GM13977 (cell line): Measurements from ENCODE around the gene BRMS1L.

Experiments
- DNase-seq: peaks from one replicate; pipeline ENCODE4 v3.0.0; 2012; ENCODE audit warnings: low spot score
- in situ Hi-C: fragments of 300-500 bp; cut with MboI; formaldehyde crosslinking; loops from one replicate; pipeline ENCODE4 v1.12.0; 2022; ENCODE audit warnings: low sequenced_read_pairs, low pct_unique_long_range_greater_than_20kb, mixed read lengths, inconsistent platforms; ENCODE audit not compliant: unreplicated experiment
- TF ChIP-seq, protein P1 (sequence below): IDR thresholded peaks from 2 replicates; pipeline ENCODE4 v1.5.1; 2012; ENCODE audit warnings: mild to moderate bottlenecking, control low read depth; ENCODE audit not compliant: insufficient read depth; ENCODE audit errors: extremely low read depth, missing control alignments

BRMS1L gene

DNA sequence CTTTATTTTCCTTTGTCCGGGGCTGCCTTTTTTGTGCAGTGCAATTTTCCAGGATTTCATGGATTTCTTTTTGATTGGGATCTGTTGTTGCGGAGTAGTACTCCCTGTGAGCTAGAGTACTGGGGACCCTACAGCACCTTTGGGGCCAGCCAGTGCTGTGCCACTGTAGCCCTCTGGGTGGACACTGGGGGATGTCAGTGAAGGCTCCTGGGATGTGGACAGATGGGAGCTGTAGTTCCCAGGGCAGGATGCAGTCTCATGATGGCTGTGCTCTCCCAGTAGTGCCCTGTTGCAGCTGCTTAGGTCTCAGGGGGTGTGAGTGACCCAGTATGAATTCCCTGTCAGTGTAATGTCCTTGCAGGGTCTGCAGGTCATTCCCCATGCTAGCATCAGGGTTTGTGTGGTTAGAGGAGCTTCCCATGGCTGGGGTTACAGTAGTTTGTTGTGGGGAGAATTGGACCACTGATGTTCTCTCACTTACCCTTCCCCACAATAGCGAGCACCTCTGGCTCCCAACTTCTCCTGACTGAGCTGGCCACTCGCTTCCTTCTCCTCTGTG lies 72.2 kb downstream of the BRMS1L start:
- no peak for DNase-seq
- in situ Hi-C loops = no loop called here
- TF ChIP-seq, protein P1, sequence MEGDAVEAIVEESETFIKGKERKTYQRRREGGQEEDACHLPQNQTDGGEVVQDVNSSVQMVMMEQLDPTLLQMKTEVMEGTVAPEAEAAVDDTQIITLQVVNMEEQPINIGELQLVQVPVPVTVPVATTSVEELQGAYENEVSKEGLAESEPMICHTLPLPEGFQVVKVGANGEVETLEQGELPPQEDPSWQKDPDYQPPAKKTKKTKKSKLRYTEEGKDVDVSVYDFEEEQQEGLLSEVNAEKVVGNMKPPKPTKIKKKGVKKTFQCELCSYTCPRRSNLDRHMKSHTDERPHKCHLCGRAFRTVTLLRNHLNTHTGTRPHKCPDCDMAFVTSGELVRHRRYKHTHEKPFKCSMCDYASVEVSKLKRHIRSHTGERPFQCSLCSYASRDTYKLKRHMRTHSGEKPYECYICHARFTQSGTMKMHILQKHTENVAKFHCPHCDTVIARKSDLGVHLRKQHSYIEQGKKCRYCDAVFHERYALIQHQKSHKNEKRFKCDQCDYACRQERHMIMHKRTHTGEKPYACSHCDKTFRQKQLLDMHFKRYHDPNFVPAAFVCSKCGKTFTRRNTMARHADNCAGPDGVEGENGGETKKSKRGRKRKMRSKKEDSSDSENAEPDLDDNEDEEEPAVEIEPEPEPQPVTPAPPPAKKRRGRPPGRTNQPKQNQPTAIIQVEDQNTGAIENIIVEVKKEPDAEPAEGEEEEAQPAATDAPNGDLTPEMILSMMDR = no peak

DNA sequence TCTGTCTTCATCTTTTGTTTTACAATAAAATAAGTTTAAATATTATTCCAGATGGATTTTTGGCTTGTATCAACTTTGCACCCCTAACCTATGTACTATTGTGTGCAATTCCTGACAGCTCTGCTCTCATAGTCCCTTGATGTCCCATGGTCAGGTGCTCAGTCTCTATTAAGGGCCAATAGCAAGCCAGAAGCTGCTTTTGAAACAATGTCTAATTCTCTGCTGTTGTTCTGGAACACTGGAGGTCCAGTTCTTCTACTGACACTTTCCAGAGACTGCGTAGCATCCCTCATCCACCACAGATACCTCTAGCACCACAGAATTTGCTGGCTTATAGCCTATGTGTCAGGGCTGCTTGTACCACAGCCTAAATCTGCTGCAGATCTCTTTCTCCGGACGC lies 74.6 kb downstream of the BRMS1L start:
- TF ChIP-seq, protein P1 = no peak
- DNase-seq = no peak
- in situ Hi-C loops = no loop called here

DNA sequence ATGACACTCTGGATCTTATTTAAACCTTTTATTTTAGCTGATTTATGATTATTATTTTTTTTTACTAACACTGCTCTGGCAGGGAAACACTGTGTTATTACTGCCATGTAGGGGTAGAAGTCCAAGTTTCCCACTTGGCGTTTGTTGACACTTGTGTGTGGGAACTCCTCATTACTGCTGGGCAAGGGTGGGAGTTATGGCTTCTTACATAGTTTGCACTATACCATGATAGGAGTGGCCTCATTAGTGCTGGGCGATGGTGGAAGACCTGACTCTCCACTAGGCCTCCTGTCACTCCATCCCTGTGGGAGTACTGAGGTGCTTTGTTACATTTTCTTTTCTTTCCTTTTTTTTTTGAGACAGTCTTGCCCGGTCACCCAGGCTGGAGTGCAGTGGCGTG lies 83.5 kb downstream of the BRMS1L start:
- TF ChIP-seq, protein P1 = no peak
- in situ Hi-C loops = no loop called here
- DNase-seq = no peak

DNA sequence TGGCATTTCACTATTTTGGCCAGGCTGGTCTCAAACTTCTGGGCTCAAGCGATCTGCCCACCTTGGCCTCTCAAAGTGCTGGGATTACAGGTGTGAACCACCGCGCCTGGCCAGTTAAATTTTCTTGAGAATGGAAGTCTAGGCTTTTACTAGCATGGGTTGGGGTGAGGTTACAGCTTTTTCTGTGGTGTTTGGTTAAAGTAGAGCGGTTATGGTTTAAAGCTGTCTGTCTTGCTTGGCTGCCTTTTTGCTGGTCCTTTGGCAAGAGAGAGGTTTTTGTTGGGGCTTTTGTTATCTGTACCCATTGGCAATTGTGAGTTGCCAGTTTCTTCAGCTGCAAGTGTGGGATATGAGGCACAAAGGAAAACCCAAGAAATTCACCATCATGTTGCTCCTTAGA lies 84.1 kb downstream of the BRMS1L start:
- TF ChIP-seq, protein P1 = no peak
- no peak for DNase-seq
- in situ Hi-C loops = no loop called here

DNA sequence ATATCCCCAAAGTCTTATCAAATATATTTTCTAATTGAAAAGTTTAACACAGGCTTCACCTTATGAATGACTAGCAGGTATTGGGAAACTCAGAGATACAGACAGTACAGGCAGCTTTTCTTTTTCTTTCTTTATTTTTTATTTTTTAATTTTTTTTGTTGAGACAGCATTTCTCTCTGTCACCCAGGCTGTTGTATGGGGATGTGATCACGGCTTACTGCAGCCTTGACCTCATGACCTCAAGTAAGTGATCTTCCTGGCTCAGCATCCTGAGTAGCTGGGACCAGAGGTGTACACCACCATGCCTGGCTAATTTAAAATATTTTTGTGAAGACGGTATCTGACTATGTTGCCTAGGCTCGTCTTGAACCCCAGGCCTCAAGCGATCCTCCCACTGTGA lies 85.0 kb downstream of the BRMS1L start:
- in situ Hi-C loops = no loop called here
- TF ChIP-seq, protein P1 = no peak
- DNase-seq = no peak

DNA sequence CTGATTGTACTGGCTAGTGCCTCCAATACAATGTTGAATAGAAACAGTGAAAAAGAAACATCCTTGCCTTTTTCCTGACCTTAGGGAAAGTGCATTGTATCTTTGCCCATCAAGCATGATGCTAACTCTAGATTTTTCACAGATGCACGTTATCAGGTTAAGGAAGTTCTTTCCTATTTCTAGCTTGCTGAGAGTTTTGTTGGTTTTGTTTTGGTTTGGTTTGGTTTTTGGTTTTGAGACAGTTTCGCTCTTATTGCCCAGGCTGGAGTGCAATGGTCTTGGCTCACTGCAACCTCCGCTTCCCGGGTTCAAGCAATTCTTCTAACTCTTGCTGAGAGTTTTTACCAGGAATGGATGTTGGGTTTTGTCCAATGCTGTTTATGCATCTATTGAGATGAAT lies 89.0 kb downstream of the BRMS1L start:
- in situ Hi-C loops = no loop called here
- DNase-seq = no peak
- TF ChIP-seq, protein P1 = no peak

DNA sequence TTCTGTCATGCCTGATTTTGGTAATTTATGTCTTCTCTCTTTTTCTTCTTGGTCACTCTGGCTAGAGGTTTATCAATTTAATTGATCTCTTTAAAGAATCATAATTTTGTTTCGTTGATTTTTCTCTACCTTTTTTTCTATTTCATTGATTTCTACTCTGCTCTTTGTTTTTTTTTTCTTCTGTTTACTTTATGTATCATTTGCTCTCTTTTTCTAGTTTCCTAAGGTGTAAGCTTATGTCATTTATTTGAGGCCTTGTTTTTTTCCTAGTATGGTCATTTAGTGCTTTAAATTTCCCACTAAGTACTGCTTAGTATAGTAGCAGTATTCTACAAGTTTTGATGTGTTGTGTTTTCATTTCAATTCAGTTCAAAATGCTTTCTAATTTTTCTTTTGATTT lies 89.6 kb downstream of the BRMS1L start:
- in situ Hi-C loops = no loop called here
- TF ChIP-seq, protein P1 = no peak
- no peak for DNase-seq
